ENCODE data around the gene CEP128.
A peak's percentile ranks its signal among the peaks of the same experiment; 100 is the strongest.

Gene CEP128

DNA sequence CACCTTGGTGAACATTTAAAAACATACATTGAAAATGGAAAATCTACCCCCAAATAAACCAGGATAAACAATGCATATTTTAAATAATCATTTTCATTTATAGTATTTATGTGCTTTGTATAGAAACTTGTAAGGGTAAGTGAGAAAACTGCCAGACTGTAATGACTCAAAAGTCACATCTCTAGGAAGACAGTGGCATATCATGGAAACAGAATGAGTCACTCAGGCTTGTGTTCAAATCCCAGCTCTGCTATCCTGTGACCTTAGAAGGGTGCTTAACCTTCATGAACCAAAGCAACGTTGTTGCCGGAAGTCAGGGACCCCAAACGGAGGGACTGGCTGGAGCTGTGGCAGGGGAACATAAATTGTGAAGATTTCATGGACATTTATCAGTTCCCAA, 142.7 kb downstream of the CEP128 start:
- DNase-seq (no peak), ATAC-seq (replicated peaks) (no peak)
- no peak overlapping the region for H3K4me3 Mint-ChIP-seq
- no peak overlapping the region for H3K27ac Mint-ChIP-seq
- no peaks in the 10 kb centered on the region for H3K27me3 Mint-ChIP-seq
- H3K36me3 Mint-ChIP-seq, result peaks cover 15 to 20% of the 10 kb centered on the region in 2 donors
- H3K9me3 Mint-ChIP-seq, result peaks cover 11 to 13% of the 10 kb centered on the region in 2 donors
- H3K4me1 Mint-ChIP-seq, result no peaks in the 10 kb centered on the region

DNA sequence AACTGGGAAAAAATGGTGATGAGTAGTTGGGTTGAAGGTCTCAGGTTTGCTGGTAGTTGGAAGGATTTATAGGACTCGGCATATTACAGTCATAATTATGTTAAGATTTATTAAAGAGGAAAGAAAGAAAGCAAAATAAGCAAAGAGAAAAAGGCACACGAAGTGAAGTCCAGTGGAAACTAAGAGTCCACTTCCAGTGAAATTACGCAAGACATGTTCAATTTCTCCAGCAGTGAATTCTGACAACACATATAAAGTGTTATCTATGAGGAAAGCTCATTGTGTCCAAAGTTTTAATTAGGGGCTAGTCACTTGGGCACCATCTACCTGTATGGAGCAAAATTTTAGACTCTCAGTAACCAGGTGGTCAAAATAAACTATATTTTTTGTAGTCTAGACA, 143.3 kb downstream of the CEP128 start:
- DNase-seq (no peak), ATAC-seq (replicated peaks) (no peak)
- Mint-ChIP-seq H3K4me1 (no peaks in the 10 kb centered on the region), H3K27ac (no peak overlapping the region), H3K36me3 (peaks cover 15 to 20% of the 10 kb centered on the region in 2 donors), H3K9me3 (peaks cover 11 to 13% of the 10 kb centered on the region in 2 donors), H3K4me3 (no peak overlapping the region), H3K27me3 (no peaks in the 10 kb centered on the region)

DNA sequence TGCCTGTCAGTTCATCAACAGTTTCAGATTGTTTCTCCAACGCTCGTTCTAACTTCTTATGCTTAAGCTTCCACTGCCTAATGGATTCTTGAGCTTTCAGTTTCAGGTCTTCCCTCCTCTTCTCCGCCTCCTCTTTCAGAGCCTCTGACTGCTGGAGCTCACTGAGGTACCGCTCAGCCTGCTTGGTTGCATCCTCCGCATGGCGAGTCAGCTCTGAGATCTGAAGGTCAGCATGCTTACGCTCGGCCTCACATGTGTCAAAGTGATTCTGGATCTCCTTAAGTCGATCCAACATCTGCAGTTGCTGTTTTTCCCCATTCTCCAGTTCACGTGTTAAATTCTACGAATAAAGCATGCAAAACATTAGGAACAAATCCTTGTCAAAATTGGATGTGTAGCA, 148.8 kb downstream of the CEP128 start:
- DNase-seq, result no peak
- peaks cover 0 to 3% of the 10 kb centered on the region in 2 donors for H3K9me3 Mint-ChIP-seq

DNA sequence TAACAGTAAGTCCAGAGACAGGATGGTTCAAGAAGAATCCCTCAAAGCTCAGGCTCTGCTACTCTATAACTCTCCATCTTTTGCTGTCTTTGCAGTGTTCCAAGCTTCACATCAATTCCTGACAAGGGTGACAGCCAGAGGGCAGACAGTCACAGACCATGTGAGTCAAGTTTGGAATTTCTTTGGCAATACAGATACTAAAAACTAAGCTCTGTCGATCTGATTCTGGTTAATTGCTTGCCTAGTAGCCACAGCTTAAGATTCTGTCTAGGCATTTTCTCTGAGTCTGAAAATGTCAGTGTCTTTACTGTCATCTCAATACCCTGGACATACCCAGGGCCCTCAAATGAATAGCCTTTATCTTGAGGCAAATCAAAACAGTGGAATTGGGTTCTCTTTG, 153.7 kb downstream of the CEP128 start:
- Mint-ChIP-seq H3K27me3 (no peaks in the 10 kb centered on the region), H3K36me3 (peaks cover 10 to 14% of the 10 kb centered on the region in 2 donors), H3K4me3 (no peak overlapping the region), H3K9me3 (no peaks in the 10 kb centered on the region), H3K27ac (no peak overlapping the region), H3K4me1 (no peaks in the 10 kb centered on the region)
- ATAC-seq (replicated peaks) (no peak), DNase-seq (no peak)

More for the DNA sequence above, 148.8 kb downstream of the CEP128 start:
- Mint-ChIP-seq H3K27me3 (no peaks in the 10 kb centered on the region), H3K4me1 (no peaks in the 10 kb centered on the region), H3K4me3 (no peak overlapping the region), H3K27ac (no peak overlapping the region), H3K36me3 (peaks cover 5 to 6% of the 10 kb centered on the region in 2 donors)
- ATAC-seq (replicated peaks), result no peak

DNA sequence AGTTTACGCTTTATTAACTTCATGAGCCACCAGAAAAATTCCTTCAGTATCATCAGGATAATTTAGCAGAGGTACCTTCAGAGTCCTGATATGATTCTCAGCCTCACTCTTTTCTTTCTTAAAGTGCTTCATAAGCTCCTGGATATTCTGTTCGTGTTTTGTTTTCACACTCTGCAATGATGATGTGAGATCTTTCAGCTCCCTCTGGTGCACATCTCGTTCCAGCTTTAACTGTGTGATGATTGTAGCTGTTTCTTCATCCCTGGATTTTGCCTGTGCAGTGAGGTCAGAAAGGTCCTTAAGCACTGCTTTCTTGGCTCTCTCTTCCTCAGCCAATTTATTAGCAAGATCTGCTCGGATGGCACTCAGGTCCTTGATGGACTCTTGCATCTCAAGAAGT, 156.7 kb downstream of the CEP128 start:
- no peaks in the 10 kb centered on the region for H3K27me3 Mint-ChIP-seq
- H3K4me1 Mint-ChIP-seq, result no peaks in the 10 kb centered on the region
- ATAC-seq (replicated peaks) (no peak), DNase-seq (no peak)
- peaks cover 7 to 11% of the 10 kb centered on the region in 2 donors for H3K36me3 Mint-ChIP-seq
- no peaks in the 10 kb centered on the region for H3K9me3 Mint-ChIP-seq
- H3K4me3 Mint-ChIP-seq, result no peak overlapping the region
- no peak overlapping the region for H3K27ac Mint-ChIP-seq

DNA sequence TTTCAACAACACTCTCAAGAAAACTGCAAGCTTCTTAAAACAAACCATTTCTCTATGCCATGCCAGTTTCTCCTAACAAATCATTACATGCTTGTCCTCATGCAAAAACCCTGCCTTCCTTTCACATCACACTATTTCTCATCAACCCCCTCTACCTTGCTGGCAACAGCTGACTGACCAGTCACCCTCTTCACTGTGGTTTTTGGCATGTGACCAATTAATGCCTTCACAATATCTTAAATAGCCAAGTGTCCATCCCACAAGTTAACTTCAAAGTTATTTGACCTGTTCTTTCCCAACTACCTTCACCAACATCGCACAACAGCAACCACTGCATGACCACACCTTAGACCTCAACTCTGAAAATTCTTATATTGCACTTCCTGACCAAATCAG, 159.6 kb downstream of the CEP128 start:
- Mint-ChIP-seq H3K9me3 (no peaks in the 10 kb centered on the region), H3K27ac (no peak overlapping the region), H3K27me3 (no peaks in the 10 kb centered on the region), H3K4me1 (no peaks in the 10 kb centered on the region), H3K4me3 (no peak overlapping the region), H3K36me3 (peaks cover 6 to 11% of the 10 kb centered on the region in 2 donors)
- DNase-seq (no peak), ATAC-seq (replicated peaks) (no peak)

DNA sequence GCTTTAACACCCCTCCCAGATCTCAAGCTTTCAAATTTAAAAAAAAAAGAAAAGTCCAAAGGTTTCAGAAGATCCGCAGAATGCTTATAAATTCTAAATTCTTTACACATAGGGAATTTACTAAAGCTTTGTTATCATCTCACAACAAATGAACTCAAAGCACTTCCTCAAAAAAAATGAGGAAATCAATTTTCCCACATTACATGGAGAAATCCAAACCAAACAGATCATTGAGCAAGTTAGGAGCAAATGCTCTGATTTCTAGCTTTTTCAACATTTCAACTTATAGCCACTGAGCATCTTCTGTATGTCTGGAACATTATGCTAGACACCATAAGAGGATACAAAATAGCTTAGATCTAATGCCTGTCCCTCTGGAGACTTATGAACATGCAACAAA, 161.0 kb downstream of the CEP128 start:
- no peak overlapping the region for H3K4me3 Mint-ChIP-seq
- no peaks in the 10 kb centered on the region for H3K4me1 Mint-ChIP-seq
- H3K27ac Mint-ChIP-seq, result no peak overlapping the region
- DNase-seq (no peak), ATAC-seq (replicated peaks) (no peak)
- no peaks in the 10 kb centered on the region for H3K27me3 Mint-ChIP-seq
- H3K36me3 Mint-ChIP-seq, result peaks cover 6% of the 10 kb centered on the region in 2 donors
- no peaks in the 10 kb centered on the region for H3K9me3 Mint-ChIP-seq

DNA sequence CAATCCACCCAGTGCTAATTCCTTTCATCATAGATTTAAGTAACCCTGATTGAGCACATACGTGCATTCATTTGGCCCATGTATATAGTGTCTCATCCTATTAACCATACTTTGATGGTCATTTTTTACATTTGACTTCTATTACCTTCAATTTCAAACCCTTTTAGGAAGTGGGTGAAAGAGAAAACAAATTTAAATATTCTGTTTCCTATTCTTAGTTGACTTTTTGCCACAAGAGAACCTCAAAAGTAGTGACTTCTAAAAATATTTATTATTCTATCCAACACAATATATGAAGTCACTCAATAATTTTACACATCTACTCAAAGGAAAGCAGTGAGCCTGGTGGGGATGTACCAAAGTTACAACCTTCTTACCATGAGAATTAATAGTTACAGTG, 164.9 kb downstream of the CEP128 start:
- no peak overlapping the region for H3K4me3 Mint-ChIP-seq
- DNase-seq, result no peak
- H3K36me3 Mint-ChIP-seq, result peaks cover 3 to 10% of the 10 kb centered on the region in 2 donors
- H3K4me1 Mint-ChIP-seq, result no peaks in the 10 kb centered on the region
- H3K27ac Mint-ChIP-seq, result no peak overlapping the region
- no peaks in the 10 kb centered on the region for H3K27me3 Mint-ChIP-seq
- ATAC-seq (replicated peaks), result no peak
- H3K9me3 Mint-ChIP-seq, result peaks cover 2 to 3% of the 10 kb centered on the region in 2 donors

DNA sequence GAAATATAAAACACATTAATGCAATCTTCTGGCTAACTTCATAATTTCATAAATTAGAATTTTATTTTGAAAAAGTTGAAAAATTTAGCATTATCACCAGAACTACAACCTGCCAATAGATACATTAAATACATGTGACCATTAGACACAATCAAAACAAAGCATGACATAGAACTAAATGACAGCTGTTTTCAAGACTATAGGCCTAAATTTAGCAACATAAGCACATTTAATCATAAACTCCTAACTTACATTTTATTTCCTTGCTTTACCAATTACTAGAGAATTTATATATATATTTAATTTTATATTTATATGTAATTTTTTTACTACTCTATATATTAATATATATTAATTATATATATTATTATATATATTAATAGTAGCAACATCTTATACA, 165.4 kb downstream of the CEP128 start:
- peaks cover 3 to 10% of the 10 kb centered on the region in 2 donors for H3K36me3 Mint-ChIP-seq
- DNase-seq (no peak), ATAC-seq (replicated peaks) (no peak)
- H3K9me3 Mint-ChIP-seq, result peaks cover 2 to 3% of the 10 kb centered on the region in 2 donors
- no peak overlapping the region for H3K27ac Mint-ChIP-seq
- no peaks in the 10 kb centered on the region for H3K4me1 Mint-ChIP-seq
- no peaks in the 10 kb centered on the region for H3K27me3 Mint-ChIP-seq
- H3K4me3 Mint-ChIP-seq, result no peak overlapping the region

DNA sequence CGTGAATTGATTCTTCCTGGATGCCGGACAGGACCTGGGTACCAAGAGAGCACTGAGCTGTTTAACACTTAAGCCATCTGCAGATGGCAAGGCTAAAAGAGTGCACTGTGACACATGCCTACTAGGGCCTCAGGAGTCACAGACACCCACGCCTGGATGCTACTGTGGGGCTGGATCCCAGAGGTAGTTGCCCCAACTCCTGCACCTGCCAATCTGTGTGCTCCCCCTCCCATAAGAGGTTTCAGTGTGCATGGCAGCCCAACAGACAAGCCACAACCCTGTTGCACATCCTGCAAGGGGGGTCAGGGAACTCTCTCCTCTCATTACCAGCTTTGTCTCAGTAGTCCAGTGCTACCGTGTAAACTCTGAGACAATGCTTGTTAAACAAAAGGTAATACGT, 169.0 kb downstream of the CEP128 start:
- DNase-seq (no peak), ATAC-seq (replicated peaks) (no peak)
- H3K4me1 Mint-ChIP-seq, result no peaks in the 10 kb centered on the region
- no peak overlapping the region for H3K4me3 Mint-ChIP-seq
- H3K9me3 Mint-ChIP-seq, result peaks cover 2 to 3% of the 10 kb centered on the region in 2 donors
- H3K27ac Mint-ChIP-seq, result no peak overlapping the region
- peaks cover 3 to 10% of the 10 kb centered on the region in 2 donors for H3K36me3 Mint-ChIP-seq
- H3K27me3 Mint-ChIP-seq, result no peaks in the 10 kb centered on the region

DNA sequence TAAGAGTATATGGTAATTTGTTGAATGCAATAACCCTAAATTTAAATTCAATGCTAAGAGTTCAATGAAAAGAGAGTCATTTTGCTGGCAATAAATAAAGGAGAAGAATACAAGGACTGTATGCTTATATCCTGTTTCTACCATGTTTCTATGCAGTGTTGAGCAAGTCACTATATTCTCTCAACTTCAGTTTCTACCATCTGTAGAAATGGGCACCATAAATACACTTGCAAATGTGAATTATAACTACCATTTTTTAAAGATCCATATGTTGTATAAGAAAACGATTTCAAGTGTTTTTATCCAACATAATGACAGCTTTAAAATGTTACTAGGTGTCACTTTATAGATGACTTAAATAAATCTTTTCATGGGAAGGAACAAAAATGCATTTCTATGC, 170.3 kb downstream of the CEP128 start:
- Mint-ChIP-seq H3K36me3 (peaks cover 3 to 10% of the 10 kb centered on the region in 2 donors), H3K27me3 (no peaks in the 10 kb centered on the region), H3K27ac (no peak overlapping the region), H3K4me3 (no peak overlapping the region), H3K9me3 (peaks cover 2 to 3% of the 10 kb centered on the region in 2 donors), H3K4me1 (no peaks in the 10 kb centered on the region)
- DNase-seq, result no peak
- no peak for ATAC-seq (replicated peaks)

DNA sequence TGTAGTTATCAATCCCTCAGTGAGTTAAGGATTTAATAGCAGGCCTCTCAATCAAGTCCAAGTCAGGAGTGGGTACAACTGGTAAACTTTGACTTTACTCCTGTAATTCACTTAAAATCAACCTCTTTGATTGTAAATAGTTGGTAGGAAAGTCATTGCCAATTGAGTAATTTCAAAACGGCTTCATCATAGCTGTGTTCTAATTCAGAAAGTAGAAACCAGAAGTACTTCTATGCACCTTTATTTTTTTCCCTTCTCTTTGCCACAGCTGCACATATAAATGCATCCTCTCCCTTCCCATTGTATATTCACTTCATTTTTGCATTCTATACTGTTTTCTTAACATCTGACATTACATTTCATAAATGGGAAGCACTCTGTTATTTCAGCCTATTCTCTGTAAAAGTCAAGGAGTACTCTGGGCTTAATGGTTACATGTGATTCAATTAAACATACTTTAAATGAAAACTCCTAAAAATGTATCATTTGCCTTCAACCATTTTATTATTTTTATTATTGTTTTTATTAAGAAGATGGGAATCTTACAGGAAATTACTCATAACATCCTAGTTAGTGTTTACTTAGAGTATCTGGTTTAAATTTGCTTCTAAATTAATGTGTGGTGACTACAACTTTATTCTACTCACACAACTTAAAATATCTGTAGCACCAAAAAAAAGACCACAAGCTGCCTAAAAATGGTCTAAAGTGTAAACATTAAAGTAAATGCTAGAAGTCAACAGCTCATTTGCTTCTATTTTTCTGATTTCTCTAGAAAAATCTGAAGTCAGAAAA, 171.2 kb downstream of the CEP128 start:
- Mint-ChIP-seq H3K9me3 (peaks cover 2 to 3% of the 10 kb centered on the region in 2 donors), H3K27ac (peak overlapping the region; percentile 43), H3K36me3 (peaks cover 3 to 10% of the 10 kb centered on the region in 2 donors), H3K4me1 (no peaks in the 10 kb centered on the region), H3K4me3 (no peak overlapping the region), H3K27me3 (no peaks in the 10 kb centered on the region)
- DNase-seq, result no peak
- ATAC-seq (replicated peaks), result no peak

DNA sequence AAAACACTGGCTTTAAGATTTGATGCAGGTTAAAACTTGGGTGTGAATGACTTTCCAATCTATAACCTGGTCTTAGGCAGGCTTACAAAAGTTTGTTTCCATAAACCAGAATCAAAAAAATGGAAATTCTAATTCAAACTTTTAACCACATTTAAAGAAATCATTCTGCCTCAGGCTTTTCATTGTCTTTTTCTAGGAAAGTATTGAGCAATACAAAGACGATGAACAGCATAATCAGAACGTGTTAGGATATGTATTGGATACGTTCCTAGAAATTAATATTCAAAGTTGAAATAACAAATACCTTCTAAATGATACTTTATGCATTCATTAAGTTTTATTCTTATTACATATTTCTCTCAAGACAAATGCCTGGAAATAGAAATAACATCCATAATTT, 172.9 kb downstream of the CEP128 start:
- peaks cover 2 to 3% of the 10 kb centered on the region in 2 donors for H3K9me3 Mint-ChIP-seq
- ATAC-seq (replicated peaks) (no peak), DNase-seq (no peak)
- H3K36me3 Mint-ChIP-seq, result peaks cover 3 to 10% of the 10 kb centered on the region in 2 donors
- H3K27me3 Mint-ChIP-seq, result no peaks in the 10 kb centered on the region
- H3K4me1 Mint-ChIP-seq, result no peaks in the 10 kb centered on the region
- H3K4me3 Mint-ChIP-seq, result no peak overlapping the region
- H3K27ac Mint-ChIP-seq, result no peak overlapping the region

DNA sequence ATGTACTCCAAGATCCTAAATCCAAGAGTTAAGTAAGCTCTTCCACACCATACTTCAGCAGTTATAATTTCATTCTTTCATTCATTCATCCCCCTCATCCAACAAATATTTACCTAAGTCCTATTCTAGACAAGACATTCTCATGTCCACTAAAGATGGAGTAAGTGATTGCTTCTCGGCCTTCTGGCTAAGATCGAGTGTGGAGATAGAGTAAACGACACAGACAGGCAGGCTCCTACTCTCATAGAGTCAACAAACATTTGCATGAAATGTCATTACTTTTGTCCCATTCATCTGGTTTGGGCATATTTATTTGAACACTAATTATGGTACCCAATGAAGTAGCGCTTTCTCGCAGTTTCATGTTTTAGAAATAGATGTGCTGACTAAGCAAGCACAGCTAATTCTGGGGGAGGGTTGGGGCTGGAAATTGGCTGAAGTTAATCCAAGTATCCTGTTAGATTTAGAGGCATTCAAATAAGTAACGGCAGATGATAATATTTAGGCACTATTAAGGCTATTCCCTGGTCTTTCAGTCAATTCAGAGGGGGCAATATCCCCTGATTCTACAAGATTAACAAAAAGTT, 176.5 kb downstream of the CEP128 start:
- no peaks in the 10 kb centered on the region for H3K9me3 Mint-ChIP-seq

DNA sequence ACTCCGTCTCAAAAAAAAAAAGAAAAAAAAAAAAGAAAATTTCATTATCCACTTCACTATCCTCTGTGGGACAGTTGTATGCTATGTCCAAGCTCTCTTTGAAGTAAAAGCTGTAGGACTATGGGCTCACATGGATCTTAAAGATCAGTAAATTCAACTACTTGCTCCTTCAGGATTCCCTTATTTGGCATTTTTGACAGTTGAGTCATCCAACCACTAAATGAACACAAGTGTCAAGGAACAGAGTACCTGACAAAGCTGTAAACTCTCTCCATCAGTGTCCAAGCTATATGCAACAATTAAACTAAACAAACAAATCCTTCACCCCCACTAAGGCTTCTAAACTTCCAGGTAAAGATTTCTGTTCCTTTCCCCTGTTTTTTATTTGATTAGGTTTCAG, 177.0 kb downstream of the CEP128 start:
- Mint-ChIP-seq H3K27me3 (no peaks in the 10 kb centered on the region), H3K4me1 (no peaks in the 10 kb centered on the region), H3K4me3 (no peak overlapping the region), H3K36me3 (peaks cover 2 to 3% of the 10 kb centered on the region in 2 donors), H3K27ac (no peak overlapping the region), H3K9me3 (no peaks in the 10 kb centered on the region)
- DNase-seq, result no peak
- no peak for ATAC-seq (replicated peaks)

More for the DNA sequence above, 176.5 kb downstream of the CEP128 start:
- H3K4me1 Mint-ChIP-seq, result no peaks in the 10 kb centered on the region
- H3K36me3 Mint-ChIP-seq, result peaks cover 2 to 3% of the 10 kb centered on the region in 2 donors
- DNase-seq (no peak), ATAC-seq (replicated peaks) (no peak)
- H3K27ac Mint-ChIP-seq, result no peak overlapping the region
- H3K27me3 Mint-ChIP-seq, result no peaks in the 10 kb centered on the region
- no peak overlapping the region for H3K4me3 Mint-ChIP-seq
